T-helper 17 cell (primary cell): ENCODE measurements around the gene ARAP1. TPM values are rescaled to one million over a fixed set of nuclear protein-coding genes. Genes with fewer than 3 reads are reported as not detected.

Source experiments
- ATAC-seq: fragments of 150-1000 bp; cut with Tn5 transposase; 2 replicates; pipeline ENCODE4 v1.10.0; 2021; ENCODE audit warnings: mild to moderate bottlenecking, moderate library complexity
- DNase-seq, 3 donors: peaks; one replicate each; pipeline versions ENCODE4 v3.0.0 to v3.0.0-alpha.2; 2020 to 2021
- H3K9me3 ChIP-seq: one replicate; pipeline ENCODE4 v1.7.0; 2013; ENCODE audit warnings: low read length, mild to moderate bottlenecking; ENCODE audit not compliant: control insufficient read depth, poor library complexity, severe bottlenecking
- H3K27ac Mint-ChIP-seq: one replicate; pipeline ENCODE4 v1.8.0; 2022; ENCODE audit warnings: mild to moderate bottlenecking, moderate library complexity, mixed read lengths
- H3K27me3 Mint-ChIP-seq: one replicate; pipeline ENCODE4 v1.8.0; 2022; ENCODE audit warnings: mixed read lengths
- H3K36me3 Mint-ChIP-seq: one replicate; pipeline ENCODE4 v1.8.0; 2022; ENCODE audit warnings: low read depth, mixed read lengths
- H3K4me1 Mint-ChIP-seq: one replicate; pipeline ENCODE4 v1.8.0; 2022; ENCODE audit warnings: mild to moderate bottlenecking, mixed read lengths
- H3K4me3 Mint-ChIP-seq: one replicate; pipeline ENCODE4 v1.8.0; 2022; ENCODE audit warnings: mild to moderate bottlenecking, moderate library complexity, mixed read lengths
- total RNA-seq, 4 donors: library from RNA in 2 of 4; stranded (reverse) in 2 of 4; gene quantifications; one replicate each; pipeline ENCODE4 v1.2.3 and lab custom pipeline; 2022 to 2026

Gene ARAP1
- total RNA-seq, 2 donors from 2014 or later = 93.3 to 108 TPM

DNA sequence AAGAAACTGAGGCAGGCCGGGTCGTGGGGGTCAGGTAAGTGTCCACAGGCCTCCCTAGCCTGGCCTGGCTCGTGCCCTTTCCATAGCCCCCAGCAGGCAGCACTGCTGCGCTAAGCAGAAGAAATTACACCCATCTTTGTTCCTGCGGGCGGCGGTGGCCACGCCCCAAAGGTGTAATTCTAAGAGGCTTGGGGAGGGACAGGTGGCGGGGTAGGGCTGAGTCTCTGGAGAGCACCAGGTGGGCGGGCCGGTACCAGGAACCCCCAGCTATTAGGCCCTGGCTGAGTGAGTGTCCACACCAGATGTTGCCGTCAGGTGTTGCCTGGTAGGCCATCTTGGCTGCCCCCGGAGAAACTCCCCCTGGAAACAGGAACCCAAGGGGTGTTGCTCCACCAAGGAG, 12.3 kb upstream of the ARAP1 start:
- H3K27ac Mint-ChIP-seq = no peak overlapping the region
- no peak overlapping the region for H3K4me3 Mint-ChIP-seq

DNA sequence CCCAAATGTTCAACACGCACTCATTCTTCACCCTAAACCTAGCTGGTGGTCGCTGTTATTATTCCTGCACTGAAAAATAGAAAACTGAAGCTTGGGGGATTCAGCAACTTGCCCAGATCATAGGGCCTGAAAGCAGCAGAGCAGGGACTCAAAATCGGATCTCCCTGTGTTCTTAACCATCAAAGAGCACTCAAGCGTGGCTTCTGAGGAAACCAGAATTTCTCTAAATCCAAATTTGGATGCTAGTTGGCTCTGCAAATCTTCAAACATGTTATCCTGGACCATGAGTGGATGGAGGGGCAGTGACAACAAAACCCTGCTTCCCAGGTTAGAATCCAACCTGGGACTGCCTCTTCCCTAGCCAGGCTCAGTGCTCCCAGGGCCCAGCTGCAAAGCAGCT, 11.6 kb upstream of the ARAP1 start:
- no peaks in the 10 kb centered on the region for H3K9me3 ChIP-seq
- no peak for ATAC-seq
- no peak for DNase-seq
- no peaks in the 10 kb centered on the region for H3K27me3 Mint-ChIP-seq
- H3K4me3 Mint-ChIP-seq = no peak overlapping the region
- H3K4me1 Mint-ChIP-seq = peaks cover 12% of the 10 kb centered on the region
- H3K36me3 Mint-ChIP-seq = peaks cover 3% of the 10 kb centered on the region
- no peak overlapping the region for H3K27ac Mint-ChIP-seq

More for the DNA sequence above, 12.3 kb upstream of the ARAP1 start:
- Mint-ChIP-seq H3K27me3 (no peaks in the 10 kb centered on the region), H3K4me1 (peaks cover 10% of the 10 kb centered on the region), H3K36me3 (peaks cover 2% of the 10 kb centered on the region)
- DNase-seq (no peak), ATAC-seq (no peak)
- no peaks in the 10 kb centered on the region for H3K9me3 ChIP-seq

DNA sequence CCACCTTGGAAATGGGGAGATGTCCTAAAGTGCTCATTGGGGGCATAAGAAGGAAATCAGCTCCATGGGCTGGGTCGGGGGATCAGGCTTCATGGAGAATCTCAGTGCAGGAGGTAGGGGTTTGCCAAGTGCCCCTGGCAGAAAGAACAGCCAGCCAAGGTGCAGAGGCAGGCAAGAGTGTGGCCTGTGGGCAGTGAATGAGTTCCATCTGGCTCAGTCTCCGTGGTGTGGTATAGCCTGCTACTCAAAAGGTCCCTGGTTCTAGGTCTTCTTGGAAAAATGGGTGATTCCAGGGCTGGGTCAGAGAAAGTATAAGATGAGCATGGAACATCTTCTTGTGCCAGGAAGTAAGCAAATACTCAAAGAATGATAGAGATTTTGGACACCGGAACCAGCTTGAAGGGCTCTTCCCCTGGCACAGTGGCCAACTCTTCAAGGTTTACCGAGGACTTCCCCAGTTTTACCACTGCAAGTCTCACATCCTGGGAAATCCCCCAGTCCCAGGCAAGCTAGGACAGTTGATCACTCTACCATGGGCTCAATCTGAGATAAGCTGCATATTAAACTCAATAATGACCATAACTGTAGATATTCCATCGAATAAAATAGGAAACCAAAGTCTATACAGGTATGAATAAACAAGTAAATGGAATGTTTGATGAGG, 10.6 kb upstream of the ARAP1 start:
- Mint-ChIP-seq H3K36me3 (peaks cover 7% of the 10 kb centered on the region), H3K4me3 (peak overlapping the region; percentile 19), H3K27ac (peak overlapping the region; percentile 24), H3K4me1 (peaks cover 14% of the 10 kb centered on the region), H3K27me3 (no peaks in the 10 kb centered on the region)
- H3K9me3 ChIP-seq = no peaks in the 10 kb centered on the region
- peak; percentile 90 for ATAC-seq
- DNase-seq = no peak

DNA sequence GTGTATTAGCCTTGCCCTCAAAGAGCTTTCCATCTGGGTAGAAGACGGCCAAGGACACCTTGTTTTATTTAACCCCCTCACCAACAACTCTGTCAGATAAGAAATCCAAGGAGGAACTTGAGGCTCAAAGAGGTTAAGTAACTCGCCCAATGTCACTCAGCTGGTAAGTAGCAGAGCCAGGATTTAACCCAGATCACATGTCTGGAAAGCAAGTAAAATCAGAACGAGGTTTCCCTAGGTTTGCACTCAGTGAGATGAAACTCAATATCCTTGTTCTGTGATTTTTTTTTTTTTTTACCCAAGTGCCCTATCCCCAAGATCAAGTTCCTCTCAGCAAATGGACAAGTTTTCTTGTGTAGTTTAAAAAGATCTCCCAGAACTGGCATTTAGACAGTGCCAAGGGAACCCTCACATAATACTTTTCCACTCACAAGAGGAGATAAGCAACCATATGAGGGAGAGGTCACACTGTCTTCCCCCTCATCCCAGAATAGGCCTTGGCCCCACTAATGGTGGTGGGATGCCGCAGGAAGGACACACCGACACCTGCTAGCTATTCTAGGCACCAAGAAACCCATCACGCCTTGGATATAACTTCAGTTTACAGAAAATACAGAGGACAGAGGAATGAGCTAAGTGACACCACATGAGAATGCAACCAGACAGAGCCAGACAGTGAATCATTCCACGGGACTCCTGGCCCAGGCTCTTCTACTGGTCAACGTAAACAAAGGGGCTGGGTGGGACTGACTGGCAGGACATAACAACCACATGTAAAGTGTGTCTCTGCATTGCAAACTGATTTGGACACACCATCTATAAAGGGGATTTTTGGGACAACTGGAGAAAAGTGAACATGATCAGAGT, 8.6 kb upstream of the ARAP1 start:
- no peaks in the 10 kb centered on the region for H3K9me3 ChIP-seq
- ATAC-seq (no peak), DNase-seq (no peak)
- H3K4me1 Mint-ChIP-seq = peaks cover 18% of the 10 kb centered on the region
- peaks cover 13% of the 10 kb centered on the region for H3K36me3 Mint-ChIP-seq
- no peaks in the 10 kb centered on the region for H3K27me3 Mint-ChIP-seq
- no peak overlapping the region for H3K27ac Mint-ChIP-seq
- no peak overlapping the region for H3K4me3 Mint-ChIP-seq

DNA sequence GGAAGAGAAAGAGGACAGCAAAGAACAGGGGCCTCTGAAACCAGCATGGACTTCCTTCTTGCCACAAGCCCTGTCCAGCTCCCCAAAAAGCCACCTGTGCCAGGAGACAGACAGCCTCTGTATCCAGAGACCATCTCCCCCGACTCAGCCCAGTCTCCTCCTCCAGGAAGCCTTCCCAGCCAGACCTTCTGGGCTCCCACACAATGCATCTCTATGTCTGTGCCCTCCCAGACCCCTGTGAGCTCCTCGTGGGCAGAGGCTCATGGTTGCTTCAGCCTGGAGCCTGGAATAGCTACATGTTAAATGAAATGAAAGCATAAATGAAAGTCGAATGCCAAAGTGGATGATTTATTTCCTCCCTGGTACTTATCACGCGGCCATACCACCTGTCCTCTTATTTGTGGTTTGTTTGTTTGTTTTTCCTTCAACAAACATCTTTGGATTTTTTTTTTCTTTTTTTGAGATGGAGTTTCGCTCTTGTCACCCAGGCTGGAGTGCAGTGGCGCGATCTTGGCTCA, 7.3 kb upstream of the ARAP1 start:
- Mint-ChIP-seq H3K27ac (peak overlapping the region; percentile 27), H3K36me3 (peaks cover 13% of the 10 kb centered on the region), H3K27me3 (no peaks in the 10 kb centered on the region), H3K4me3 (no peak overlapping the region), H3K4me1 (peaks cover 18% of the 10 kb centered on the region)
- no peaks in the 10 kb centered on the region for H3K9me3 ChIP-seq
- ATAC-seq = no peak
- DNase-seq = no peak

DNA sequence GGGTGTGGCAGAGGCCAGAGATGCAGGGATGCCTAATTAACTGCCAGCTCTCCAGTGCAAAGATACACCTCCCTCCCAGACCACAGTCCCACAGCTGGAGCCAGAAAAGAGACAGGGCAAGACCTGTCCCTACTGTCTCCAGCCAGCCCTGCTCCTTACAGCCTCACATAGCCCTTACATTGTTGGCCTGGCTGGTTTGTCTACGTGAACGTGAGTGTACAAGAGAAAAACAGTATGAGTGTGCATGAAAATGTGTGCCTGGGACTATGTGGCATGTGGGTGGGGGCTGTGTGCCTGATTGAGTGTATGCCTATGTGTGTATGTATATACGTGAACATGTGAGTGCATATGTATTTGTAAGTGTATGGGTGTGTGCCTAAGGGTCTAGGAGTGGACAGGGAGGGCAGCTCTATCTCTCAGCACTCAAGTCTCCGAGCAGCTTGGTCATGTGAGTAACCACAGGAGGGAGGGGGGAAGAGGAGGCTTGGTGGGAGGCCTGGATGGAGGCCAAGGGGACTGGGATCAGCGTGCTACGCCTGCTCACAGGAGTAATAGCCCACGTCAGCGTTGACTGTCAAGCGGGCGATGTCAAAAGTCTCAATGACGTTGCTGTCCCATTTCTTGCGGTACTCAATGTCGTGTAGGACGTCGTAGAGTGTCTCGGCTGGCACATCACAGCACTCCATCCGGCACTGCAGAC, 6.6 kb upstream of the ARAP1 start:
- ATAC-seq (no peak), DNase-seq (no peak)
- H3K9me3 ChIP-seq = no peaks in the 10 kb centered on the region
- peak overlapping the region; percentile 27 for H3K27ac Mint-ChIP-seq
- H3K27me3 Mint-ChIP-seq = no peaks in the 10 kb centered on the region
- peaks cover 13% of the 10 kb centered on the region for H3K36me3 Mint-ChIP-seq
- H3K4me3 Mint-ChIP-seq = no peak overlapping the region
- peaks cover 18% of the 10 kb centered on the region for H3K4me1 Mint-ChIP-seq

DNA sequence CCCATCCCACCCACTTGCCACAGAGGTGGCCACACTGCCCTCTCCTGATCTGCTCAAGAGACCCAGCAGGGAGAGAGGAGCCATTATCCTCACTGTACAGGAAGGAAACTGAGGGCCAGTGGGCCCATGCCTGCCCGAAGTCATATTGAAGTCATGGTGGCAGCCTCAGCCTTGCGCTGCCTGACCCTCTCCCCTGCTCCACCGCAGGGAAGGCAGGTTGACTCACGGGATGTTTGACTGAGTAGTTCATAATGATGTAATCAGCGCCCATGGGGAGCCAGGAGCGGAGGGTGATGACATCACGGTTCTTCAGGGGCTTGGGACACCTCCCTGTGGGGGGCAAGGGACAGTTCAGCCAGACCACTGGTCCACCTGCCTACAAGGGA, 6.1 kb upstream of the ARAP1 start:
- no peak for DNase-seq
- Mint-ChIP-seq H3K4me3 (no peak overlapping the region), H3K4me1 (peaks cover 17% of the 10 kb centered on the region), H3K27ac (no peak overlapping the region), H3K36me3 (peaks cover 13% of the 10 kb centered on the region), H3K27me3 (no peaks in the 10 kb centered on the region)
- ATAC-seq = no peak
- H3K9me3 ChIP-seq = no peaks in the 10 kb centered on the region

DNA sequence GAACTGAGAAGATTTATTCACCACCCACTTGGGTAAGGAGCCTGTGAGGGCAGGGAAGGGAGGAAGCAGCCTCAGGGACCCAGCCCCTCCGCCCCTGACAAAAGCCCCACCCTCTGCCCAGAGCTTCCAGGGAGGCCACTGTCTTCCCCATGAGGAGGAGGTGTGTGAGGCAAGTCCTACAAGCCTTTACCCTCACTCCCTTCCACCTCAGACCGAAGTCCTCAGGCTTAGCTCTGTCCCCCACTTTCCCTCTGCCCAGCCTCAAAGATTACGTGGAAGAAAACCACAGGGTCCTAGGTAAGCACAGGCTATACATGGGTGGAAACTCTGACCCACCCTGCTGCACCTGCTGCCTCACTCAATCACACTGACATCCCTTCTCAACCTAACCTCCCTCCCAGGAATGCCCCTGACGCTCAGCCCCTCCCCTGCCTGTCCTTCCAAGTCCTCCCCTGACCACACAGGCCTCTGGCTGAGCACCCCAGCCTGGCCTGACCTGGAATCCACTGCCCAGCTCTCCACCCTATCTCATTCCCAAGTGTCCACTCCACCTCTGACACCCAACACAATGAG, 3.6 kb upstream of the ARAP1 start:
- Mint-ChIP-seq H3K36me3 (peaks cover 12% of the 10 kb centered on the region), H3K4me3 (no peak overlapping the region)
- ATAC-seq = no peak

DNA sequence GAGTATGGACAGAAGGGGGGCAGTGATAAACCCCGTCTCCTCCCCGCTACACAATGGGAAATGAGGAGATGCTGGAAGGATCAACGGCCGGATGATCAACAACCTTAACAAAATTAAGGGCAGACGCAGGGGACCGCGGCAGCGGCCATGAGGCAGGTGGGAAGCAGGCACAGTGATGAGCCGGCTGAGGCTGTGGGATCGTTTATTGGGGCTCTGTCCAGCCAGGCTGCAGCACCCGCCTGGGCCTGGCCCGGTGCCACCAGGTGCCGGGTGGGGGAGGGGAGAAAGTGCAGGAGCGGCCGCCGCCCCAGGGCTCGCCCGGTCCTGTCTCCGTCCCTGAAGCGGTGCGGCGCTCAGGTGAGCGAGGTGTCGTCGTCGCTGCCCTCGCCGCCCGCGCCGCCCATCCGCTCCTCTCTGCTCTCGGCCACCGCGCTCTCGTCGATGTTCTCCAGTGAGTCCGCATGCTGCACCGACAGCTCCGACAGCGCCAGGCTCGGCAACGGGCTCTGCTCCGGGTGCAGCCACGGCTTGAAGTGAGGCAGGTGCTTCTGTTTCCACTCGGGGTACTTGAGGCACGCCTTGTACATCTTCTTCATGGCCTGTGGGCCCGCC, 2.4 kb upstream of the ARAP1 start:
- no peak for ATAC-seq
- no peak overlapping the region for H3K27ac Mint-ChIP-seq
- H3K4me3 Mint-ChIP-seq = no peak overlapping the region
- peaks cover 32% of the 10 kb centered on the region for H3K4me1 Mint-ChIP-seq
- H3K27me3 Mint-ChIP-seq = no peaks in the 10 kb centered on the region
- H3K36me3 Mint-ChIP-seq = peaks cover 11% of the 10 kb centered on the region
- no peaks in the 10 kb centered on the region for H3K9me3 ChIP-seq
- no peak for DNase-seq

More for the DNA sequence above, 3.6 kb upstream of the ARAP1 start:
- Mint-ChIP-seq H3K27ac (no peak overlapping the region), H3K27me3 (no peaks in the 10 kb centered on the region), H3K4me1 (peaks cover 28% of the 10 kb centered on the region)
- DNase-seq = no peak
- no peaks in the 10 kb centered on the region for H3K9me3 ChIP-seq

DNA sequence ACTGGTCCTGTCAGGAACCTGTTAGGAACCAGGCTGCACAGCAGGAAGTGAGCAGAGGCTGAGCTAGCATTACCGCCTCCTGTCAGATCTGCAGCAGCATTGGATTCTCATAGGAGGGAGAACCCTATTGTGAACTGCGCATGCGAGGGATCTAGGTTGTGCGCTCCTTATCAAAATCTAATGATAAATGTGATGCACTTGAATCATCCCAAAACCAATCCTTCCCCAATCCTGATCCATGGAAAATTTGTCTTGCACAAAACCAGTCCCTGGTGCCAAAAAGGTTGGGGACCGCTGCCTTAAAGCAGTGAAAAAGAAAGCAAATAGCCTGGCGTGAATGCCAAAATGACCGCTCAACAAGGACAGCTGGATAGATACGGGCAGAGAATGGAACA, 1.9 kb upstream of the ARAP1 start:
- H3K4me1 Mint-ChIP-seq = peaks cover 34% of the 10 kb centered on the region
- no peak for DNase-seq

DNA sequence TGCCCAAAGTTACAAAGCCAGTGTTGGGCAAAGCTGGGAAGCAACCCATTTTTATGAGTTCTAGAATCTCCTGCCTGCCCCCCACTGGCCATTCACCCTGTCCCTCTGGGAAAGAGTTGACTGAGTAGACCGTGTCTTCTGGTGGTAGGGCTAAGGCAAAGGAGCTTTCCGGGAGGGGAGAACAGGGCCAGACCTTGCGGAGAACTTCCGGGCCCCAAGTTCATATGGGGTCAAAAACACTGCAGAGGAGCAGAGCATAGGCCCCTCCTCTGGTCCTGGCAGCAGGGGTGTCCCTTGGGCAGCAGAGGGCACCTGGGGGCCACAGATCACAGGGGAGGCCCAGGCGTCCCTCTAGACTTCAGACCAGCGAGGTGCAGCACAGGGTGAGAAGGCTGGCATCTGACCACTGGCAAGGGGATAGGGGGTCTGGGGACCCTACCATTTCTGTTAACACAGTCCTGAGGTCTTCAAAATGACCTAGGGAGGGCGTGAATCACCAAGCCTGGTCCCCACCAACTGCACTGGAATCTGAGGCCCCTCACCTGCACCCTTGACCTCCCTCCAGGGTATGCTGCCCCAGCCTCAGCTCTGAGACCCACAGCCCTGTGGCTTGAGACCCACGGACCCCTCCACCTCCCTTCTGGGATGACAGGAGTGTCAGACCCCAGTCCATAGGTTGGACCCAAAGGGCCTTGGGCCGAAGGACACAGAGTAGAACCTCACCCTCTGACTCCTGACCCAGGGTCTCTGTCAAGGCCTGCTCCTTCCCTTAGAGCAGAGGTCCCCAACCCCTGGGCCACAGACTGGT, 1.3 kb upstream of the ARAP1 start:
- H3K27ac Mint-ChIP-seq = peak overlapping the region; percentile 92
- DNase-seq = no peak
- no peak for ATAC-seq
- no peaks in the 10 kb centered on the region for H3K27me3 Mint-ChIP-seq
- H3K9me3 ChIP-seq = no peaks in the 10 kb centered on the region
- H3K4me1 Mint-ChIP-seq = peaks cover 35% of the 10 kb centered on the region
- H3K4me3 Mint-ChIP-seq = peak overlapping the region; percentile 98
- peaks cover 9% of the 10 kb centered on the region for H3K36me3 Mint-ChIP-seq

More for the DNA sequence above, 1.9 kb upstream of the ARAP1 start:
- no peak for ATAC-seq
- no peaks in the 10 kb centered on the region for H3K27me3 Mint-ChIP-seq
- H3K4me3 Mint-ChIP-seq = no peak overlapping the region
- H3K27ac Mint-ChIP-seq = no peak overlapping the region
- no peaks in the 10 kb centered on the region for H3K9me3 ChIP-seq
- H3K36me3 Mint-ChIP-seq = peaks cover 11% of the 10 kb centered on the region
